Endothelial cell (in vitro differentiated cells): ENCODE measurements around the gene RIPOR3. TPM values are rescaled to one million over a fixed set of nuclear protein-coding genes. Genes with fewer than 3 reads are reported as not detected.
"Not testable (repeated sequence)": the region's sequence is repeated elsewhere in the genome, so short reads cannot be mapped to it uniquely, and the experiment has no call there.

Source experiments
- DNase-seq: peaks from one replicate; pipeline ENCODE4 v3.0.0; 2021; ENCODE audit warnings: low spot score
- H3K27ac Mint-ChIP-seq: one replicate; pipeline ENCODE4 v1.8.0; 2021; ENCODE audit warnings: mixed read lengths, inconsistent platforms; ENCODE audit not compliant: unreplicated experiment
- H3K27me3 Mint-ChIP-seq: one replicate; pipeline ENCODE4 v1.8.0; 2021; ENCODE audit warnings: mild to moderate bottlenecking, moderate library complexity, mixed read lengths, inconsistent platforms; ENCODE audit not compliant: unreplicated experiment
- H3K36me3 Mint-ChIP-seq: one replicate; pipeline ENCODE4 v1.8.0; 2021; ENCODE audit warnings: mild to moderate bottlenecking, low read depth, mixed read lengths, inconsistent platforms; ENCODE audit not compliant: unreplicated experiment
- H3K4me1 Mint-ChIP-seq: one replicate; pipeline ENCODE4 v1.8.0; 2021; ENCODE audit warnings: mild to moderate bottlenecking, mixed read lengths, inconsistent platforms; ENCODE audit not compliant: unreplicated experiment
- H3K4me3 Mint-ChIP-seq: one replicate; pipeline ENCODE4 v1.8.0; 2021; ENCODE audit warnings: mild to moderate bottlenecking, mixed read lengths, inconsistent platforms; ENCODE audit not compliant: unreplicated experiment
- H3K9me3 Mint-ChIP-seq: one replicate; pipeline ENCODE4 v1.8.0; 2021; ENCODE audit warnings: mixed read lengths, inconsistent platforms; ENCODE audit not compliant: unreplicated experiment
- total RNA-seq: library from RNA; stranded (reverse); fragmentation: NEBNext Ultra II Directional; extraction: Animal tissue kit (Norgen Biotek cat#: 25700); gene quantifications from one replicate; pipeline ENCODE4 v1.2.1, GENCODE V29; 2021; ENCODE audit not compliant: unreplicated experiment
- TF ChIP-seq, protein P1 (sequence below): fragments of 200-600 bp; sonication (generic); IDR thresholded peaks from one replicate; pipeline ENCODE4 v1.5.0; 2021; ENCODE audit warnings: antibody characterized with exemption; ENCODE audit not compliant: unreplicated experiment

Gene RIPOR3
- total RNA-seq, 1 donor from 2014 or later, result 11.2 TPM

DNA sequence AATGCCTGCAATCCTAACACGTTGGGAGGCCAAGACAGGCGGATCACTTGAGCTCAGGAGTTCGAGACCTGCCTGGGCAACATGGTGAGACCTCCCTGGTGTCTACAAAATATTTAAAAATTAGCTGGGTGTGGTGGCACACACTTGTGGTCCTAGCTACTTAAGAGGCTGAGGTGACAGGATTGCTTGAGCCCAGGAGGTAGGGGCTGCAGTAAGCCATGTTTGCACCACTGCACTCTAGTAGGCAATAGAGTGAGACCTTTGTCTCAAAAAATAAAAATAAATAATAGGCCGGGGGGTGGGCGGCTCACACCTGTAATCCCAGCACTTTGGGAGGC is 18.3 kb upstream of the RIPOR3 start:
- TF ChIP-seq, protein P1, sequence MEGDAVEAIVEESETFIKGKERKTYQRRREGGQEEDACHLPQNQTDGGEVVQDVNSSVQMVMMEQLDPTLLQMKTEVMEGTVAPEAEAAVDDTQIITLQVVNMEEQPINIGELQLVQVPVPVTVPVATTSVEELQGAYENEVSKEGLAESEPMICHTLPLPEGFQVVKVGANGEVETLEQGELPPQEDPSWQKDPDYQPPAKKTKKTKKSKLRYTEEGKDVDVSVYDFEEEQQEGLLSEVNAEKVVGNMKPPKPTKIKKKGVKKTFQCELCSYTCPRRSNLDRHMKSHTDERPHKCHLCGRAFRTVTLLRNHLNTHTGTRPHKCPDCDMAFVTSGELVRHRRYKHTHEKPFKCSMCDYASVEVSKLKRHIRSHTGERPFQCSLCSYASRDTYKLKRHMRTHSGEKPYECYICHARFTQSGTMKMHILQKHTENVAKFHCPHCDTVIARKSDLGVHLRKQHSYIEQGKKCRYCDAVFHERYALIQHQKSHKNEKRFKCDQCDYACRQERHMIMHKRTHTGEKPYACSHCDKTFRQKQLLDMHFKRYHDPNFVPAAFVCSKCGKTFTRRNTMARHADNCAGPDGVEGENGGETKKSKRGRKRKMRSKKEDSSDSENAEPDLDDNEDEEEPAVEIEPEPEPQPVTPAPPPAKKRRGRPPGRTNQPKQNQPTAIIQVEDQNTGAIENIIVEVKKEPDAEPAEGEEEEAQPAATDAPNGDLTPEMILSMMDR, result no peak
- Mint-ChIP-seq H3K27ac (no peak overlapping the region), H3K9me3 (no peaks in the 10 kb centered on the region), H3K4me3 (no peak overlapping the region), H3K4me1 (no peaks in the 10 kb centered on the region), H3K36me3 (no peaks in the 10 kb centered on the region), H3K27me3 (peaks cover 6% of the 10 kb centered on the region)
- DNase-seq, result no peak

DNA sequence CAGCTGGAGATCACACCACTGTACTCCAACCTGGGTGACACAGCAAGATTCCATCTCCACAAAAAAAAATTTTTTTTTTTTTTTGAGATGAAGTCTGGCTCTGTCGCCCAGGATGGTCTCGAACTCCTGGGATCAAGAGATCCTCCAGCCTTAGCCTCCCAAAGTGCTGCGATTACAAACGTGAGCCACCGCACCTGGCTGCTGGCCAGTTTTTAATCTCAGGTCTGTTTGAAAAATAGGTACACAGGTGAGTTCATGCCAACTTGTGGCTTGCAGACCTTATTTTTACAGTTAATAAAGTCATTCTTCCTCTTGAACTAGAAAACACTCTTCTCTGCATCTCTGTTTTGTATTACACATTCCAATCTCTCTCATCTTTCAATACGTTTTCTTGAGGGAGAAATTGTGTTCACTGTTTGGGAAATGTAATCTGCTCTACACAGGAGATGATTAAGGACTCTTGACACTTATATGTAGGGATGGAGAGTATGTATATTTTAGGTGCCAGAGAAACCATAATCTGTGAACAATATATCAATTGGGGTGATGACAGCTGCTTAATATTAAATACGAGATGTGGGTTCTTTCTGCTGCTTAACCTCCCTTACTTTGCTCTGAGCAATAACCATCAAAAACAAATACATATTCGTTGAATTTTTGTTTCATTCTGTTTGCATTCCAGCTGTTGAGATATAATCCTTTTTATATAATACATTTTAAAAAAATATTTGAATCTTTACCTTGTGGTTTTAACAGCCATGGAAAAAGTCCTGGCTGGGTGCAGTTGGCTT is 17.7 kb upstream of the RIPOR3 start:
- H3K9me3 Mint-ChIP-seq, result no peaks in the 10 kb centered on the region
- no peak overlapping the region for H3K27ac Mint-ChIP-seq
- H3K27me3 Mint-ChIP-seq, result peaks cover 6% of the 10 kb centered on the region
- TF ChIP-seq, protein P1, result no peak
- no peaks in the 10 kb centered on the region for H3K36me3 Mint-ChIP-seq
- H3K4me3 Mint-ChIP-seq, result no peak overlapping the region
- no peaks in the 10 kb centered on the region for H3K4me1 Mint-ChIP-seq
- DNase-seq, result no peak

DNA sequence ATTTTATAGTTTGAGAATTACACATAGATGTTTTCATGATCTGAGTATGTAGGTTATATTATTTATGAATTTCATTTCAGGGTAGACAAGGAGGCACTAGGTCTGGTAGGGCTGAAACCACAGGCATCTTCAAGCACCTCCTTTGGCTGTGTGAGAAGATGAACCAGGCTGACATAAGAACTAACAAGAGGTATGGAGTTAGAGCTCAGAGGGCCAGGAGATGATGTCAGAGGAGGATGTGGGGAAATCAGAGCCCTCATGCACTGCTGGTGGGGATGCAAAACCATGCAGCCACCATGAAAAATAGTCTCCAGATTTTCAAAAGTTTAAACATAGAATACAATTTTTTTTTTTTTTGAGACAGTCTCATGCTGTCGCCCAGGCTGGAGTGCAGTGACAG is 13.6 kb upstream of the RIPOR3 start:
- H3K9me3 Mint-ChIP-seq, result no peaks in the 10 kb centered on the region
- H3K27me3 Mint-ChIP-seq, result peaks cover 3% of the 10 kb centered on the region
- no peak overlapping the region for H3K4me3 Mint-ChIP-seq
- TF ChIP-seq, protein P1, result no peak
- no peak for DNase-seq
- no peak overlapping the region for H3K27ac Mint-ChIP-seq
- H3K4me1 Mint-ChIP-seq, result no peaks in the 10 kb centered on the region
- no peaks in the 10 kb centered on the region for H3K36me3 Mint-ChIP-seq

DNA sequence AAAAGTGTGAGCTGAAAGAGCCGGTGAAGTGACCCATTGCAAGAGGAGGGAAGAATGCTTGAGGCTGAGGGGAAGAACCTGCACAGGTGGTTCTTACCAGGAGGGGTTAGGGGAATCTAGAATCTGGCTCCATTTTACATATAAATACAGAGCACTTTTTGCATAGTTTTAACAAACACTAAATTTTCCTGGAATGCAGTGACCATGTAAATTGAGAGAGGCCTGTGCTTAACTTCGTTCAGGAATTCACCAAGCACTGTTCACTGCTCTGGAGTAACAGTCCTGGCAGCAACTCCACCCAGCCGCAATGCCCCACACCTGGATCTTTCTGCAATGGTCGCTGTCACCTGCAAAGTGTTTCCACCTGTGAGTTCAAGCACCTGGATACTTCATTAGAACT is 13.2 kb upstream of the RIPOR3 start:
- Mint-ChIP-seq H3K9me3 (no peaks in the 10 kb centered on the region), H3K27ac (no peak overlapping the region), H3K4me1 (no peaks in the 10 kb centered on the region), H3K27me3 (peaks cover 4% of the 10 kb centered on the region), H3K4me3 (no peak overlapping the region), H3K36me3 (no peaks in the 10 kb centered on the region)
- TF ChIP-seq, protein P1, result no peak
- DNase-seq, result no peak

DNA sequence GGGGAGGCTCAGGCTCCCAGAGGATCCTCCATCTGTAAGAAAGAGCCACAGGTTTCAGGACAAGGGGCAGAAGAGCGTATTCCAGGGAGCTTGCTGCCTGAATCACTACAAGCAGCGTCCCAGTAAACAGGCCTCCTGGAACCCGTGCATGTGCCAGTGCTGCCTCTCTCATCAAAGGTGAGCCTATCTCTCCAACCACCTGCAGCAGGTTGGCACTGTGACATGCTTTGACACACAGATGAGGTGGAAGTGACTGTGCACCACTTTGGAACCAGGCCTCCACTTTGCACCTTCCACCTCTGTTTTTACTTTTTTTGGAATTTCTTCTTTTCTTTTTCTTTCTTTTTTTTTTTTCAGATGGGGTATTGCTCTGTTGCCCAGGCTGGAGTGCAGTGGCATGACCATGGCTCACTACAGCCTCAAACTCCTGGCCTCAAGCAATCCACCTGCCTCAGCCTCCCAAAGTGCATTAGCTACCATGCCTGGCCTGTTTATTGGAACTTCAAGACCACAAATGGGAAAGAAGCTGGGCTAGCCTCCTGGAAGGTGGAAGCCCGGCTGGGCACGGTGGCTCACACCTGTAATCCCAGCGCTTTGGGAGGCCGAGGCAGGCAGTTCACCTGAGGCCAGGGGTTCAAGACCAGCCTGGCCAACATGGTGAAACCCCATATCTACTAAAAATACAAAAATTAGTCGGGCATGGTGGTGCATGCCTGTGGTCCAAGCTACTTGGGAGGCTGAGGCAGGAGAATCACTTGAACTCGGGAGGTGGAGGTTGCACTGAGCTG is 12.5 kb upstream of the RIPOR3 start:
- H3K4me1 Mint-ChIP-seq, H3K4me3 Mint-ChIP-seq, H3K36me3 Mint-ChIP-seq, H3K9me3 Mint-ChIP-seq, H3K27me3 Mint-ChIP-seq, H3K27ac Mint-ChIP-seq, DNase-seq: not testable (repeated sequence)
